Right ventricle myocardium inferior (tissue), 1 donor: ENCODE measurements around the gene PROK2. TPM values are rescaled to one million over a fixed set of nuclear protein-coding genes. Genes with fewer than 3 reads are reported as not detected.

Experiments used
- ATAC-seq: fragments of 200-7000 bp; cut with Tn5 transposase; one replicate; pipeline ENCODE4 v1.9.1; 2020; ENCODE audit warnings: mild to moderate bottlenecking, moderate library complexity
- DNase-seq: peaks from one replicate; pipeline ENCODE4 v3.0.0; 2021; ENCODE audit errors: missing footprints
- intact Hi-C: fragments of 100-400 bp; cut with DNase I; formaldehyde crosslinking; loops from one replicate; pipeline ENCODE4 v1.11.0; 2022
- long read RNA-seq: library from polyadenylated mRNA; unstranded; transcript quantifications from one replicate; pipeline ENCODE4 v2.0.0, GENCODE V29; 2021
- total RNA-seq: library from RNA; stranded (reverse); fragmentation: NEBNext Ultra II Directional; extraction: Animal tissue kit (Norgen Biotek cat#: 25700); gene quantifications from one replicate; pipeline ENCODE4 v1.2.1, GENCODE V29; 2021
- donor health status: DM: no; HTN: yes; CAD: no; lungs with severe emphysema.

The PROK2 gene, protein sequence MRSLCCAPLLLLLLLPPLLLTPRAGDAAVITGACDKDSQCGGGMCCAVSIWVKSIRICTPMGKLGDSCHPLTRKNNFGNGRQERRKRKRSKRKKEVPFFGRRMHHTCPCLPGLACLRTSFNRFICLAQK
- total RNA-seq: 0.41 TPM
- long read RNA-seq: 0 reads

DNA sequence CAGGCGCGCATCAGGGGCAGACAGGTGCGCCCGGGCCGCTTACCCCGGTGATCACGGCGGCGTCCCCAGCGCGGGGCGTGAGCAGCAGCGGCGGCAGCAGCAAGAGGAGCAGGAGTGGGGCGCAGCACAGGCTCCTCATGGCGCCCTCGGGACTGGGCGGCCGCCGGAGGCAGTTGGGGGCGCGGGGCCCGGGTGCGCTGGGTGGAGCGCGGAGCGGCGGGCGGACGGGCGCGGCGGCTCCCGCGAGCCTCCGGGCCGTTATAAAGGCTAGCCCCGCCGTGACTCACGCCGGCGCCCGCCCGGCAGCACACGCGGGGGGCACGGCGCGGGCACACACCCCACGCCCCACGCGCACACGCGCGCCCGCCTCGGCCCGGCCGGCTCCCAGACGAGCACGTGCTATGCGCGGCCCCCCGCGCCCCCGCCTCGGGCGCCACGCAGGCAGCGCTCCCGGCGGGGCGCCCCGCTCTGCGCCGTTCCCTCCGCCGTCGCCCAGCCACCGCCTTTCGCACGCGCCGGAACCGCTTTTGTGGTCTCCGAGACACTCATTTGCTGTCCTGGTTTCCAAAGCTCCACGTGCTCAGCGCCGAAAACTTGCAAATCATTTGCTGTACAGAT lies at the start of gene PROK2:
Gene PROK2 (minus strand): TSS at position 235 of the 618 bp plus-strand sequence. CDS start 96 bp downstream, at position 139.
- peak; percentile 67 for DNase-seq
- ATAC-seq: no peak
- intact Hi-C loops: no loop called here

DNA sequence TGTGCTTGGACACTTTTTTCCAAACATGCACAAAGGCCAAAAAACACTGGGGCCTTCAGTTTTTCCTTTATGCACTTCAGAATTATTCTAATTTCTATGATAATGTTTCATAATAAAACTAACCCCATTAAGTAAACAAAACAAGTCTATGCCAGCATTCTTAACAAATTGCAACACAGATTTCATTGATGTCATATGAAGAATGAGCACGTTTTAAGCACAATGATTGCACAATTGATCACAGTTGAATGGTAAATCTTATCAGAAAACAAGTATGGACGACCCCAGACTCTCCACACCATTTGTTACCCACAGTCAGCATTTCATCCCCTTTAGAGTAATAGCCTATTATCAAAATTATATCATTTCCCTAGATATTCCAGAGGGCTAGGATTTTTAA lies 46.7 kb upstream of the PROK2 start:
- DNase-seq (no peak), ATAC-seq (no peak)
- intact Hi-C loops: no loop called here

DNA sequence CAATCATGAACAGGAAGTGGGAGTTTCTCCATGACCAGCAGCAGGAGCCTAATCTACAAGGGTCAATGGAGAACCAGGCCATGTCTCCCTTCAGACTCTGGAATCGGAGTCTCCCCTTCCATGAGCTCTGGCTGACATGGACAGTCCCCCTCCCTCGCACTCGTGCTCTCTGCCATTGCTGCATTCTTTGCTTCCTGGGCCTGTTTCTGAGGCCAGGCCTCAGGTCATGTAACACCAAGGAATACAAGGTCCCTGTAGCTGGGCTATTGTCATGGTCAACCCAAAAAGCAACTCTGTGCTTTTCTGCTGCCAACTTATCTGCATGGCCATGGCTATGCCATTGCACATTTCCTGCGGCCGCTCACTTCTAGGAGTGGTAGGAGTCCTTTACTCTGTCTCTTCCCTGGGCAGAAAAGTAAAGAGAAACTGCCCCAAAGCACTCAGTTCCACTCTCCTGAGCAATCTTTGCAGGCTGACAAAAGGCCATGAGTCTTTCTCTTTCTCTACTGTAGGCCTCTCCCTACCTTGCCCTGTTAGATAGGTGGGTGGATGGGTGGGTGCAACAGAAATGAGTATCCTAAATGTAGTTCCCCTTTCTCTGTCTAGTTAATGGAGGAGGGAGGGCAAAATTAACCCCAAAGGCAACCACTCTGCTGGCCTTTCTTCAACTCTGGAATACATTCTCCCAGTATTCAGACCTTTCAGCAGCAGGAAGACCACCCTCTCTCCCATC lies 40.8 kb upstream of the PROK2 start:
- ATAC-seq: no peak
- intact Hi-C loops: no loop called here
- no peak for DNase-seq

DNA sequence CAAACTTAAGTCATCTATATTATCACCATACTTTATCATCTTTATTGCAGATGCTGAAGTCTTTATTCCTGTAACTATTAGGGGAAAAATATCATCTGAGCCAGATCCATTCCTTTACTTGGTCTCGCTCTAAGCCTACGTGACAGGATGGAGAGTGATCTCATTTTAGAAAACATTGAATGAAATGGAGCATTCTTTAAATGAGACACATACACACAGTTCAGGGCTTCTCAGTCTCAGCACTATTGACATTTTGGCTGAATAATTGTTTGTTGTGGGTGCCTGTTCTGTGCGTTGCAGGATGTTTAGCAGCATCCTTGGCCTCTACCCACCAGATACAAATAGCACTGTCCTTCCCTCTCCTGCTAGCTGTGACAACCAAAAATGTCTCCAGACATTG lies 36.2 kb upstream of the PROK2 start:
- ATAC-seq: no peak
- DNase-seq: no peak
- intact Hi-C loops: no loop called here

DNA sequence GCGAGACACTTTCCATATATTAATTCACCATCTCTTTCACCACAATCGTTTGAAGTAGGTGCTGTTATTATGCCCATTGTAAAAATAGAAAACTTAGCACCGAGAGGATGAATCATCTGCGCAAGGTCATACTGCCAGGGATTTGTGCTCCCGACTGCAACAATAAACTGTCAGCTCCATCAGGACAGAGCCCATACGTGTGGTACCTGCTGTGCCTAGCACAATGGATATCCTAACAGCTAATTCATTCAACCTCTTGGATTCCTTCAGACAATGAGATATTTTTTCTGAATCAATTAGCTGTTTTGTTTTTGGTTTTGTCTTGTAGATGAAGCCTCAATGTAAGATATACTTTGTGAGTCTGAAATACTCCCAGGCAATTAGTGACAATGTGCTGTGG lies 32.3 kb upstream of the PROK2 start:
- intact Hi-C loops: no loop called here
- ATAC-seq (no peak), DNase-seq (no peak)

DNA sequence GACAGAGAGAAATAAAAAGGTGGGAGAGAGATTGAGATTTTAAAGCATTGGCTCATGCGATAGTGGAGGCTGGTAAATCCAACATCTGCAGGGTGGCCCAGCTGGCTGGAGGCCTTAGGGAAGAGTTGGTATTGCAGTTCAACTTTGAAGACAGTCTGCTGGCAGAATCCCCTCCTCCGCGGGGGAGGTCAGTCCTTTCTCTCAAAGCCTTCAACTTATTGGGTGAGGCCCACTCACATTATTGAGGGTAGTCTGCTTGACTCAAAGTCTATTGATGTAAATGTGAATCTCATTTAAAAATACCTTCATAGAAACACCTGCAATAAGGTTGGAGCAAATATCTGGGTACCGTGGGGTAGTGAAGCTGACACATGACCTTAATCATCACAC lies 31.8 kb upstream of the PROK2 start:
- ATAC-seq (no peak), DNase-seq (no peak)
- intact Hi-C loops: no loop called here

DNA sequence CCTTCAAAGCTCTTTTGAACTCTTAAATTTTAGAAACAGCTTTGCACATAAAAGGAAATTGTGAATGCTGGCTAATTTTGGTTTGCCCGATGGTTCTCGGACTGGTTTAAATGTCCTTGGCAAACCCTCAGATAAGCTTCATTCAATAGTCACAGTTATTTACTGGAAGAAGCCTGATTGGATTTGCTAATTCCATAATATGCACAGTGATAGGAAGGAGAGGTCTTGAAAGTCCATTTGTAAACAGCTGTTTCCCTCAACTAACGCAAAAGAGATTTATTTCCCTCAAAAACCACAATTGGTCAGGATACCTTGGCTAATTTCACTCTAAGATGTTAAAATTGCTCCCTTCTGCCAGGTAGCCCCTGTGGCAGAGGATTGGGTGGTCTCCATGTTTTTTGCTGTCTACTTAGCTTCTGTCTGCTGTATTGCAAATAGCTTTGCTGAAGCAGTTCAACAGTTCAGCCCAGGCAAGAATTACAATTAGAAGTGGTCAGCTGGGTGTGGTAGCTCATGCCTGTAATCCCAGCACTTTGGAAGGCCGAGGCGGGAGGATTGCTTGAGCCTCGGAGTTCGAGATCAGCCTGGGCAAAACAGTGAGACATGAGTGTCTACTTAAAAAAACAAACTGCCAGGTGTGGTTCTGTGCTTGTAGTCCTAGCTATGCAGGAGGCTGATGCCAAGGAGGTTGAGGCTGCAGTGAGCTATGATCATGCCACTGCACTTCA lies 30.6 kb upstream of the PROK2 start:
- DNase-seq: no peak
- intact Hi-C loops: no loop called here
- ATAC-seq: no peak

DNA sequence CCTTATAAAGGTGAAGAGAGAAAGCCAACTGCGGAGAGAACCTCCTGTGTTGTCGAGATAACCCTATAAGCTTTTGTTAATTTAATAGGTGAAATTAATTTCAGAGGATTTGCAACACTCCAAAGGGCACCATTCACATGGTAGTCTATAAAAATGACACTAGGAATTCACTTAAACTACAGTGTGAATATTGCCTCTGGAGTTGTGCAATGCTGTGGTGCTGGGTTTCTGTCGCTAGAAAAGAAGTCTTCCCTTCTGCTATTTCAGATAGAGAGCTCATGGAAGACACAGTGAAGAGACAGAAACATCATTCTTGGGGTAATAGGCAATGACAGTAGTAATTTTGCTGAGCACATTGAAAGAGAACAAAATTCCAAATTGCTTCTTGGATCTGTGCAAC lies 28.8 kb upstream of the PROK2 start:
- ATAC-seq (no peak), DNase-seq (no peak)
- intact Hi-C loops: no loop called here

DNA sequence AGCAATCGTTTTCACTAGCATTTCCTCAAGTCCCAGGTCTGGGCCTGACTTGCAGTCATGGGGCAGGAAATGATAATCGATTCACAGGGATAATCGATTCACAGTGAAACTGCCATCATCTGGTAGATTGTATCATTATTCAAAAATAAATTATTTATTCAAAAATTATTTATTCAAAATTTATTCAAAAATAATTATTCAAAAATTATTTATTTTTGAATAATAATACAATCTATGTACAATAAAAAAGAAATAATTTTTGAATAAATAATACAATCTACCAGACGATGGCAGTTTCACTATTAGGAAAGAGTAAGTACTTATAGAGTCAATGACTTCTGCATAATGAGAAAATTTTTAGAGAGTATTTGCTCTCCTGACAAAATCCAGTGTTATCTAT lies 28.1 kb upstream of the PROK2 start:
- intact Hi-C loops: no loop called here
- no peak for DNase-seq
- no peak for ATAC-seq

DNA sequence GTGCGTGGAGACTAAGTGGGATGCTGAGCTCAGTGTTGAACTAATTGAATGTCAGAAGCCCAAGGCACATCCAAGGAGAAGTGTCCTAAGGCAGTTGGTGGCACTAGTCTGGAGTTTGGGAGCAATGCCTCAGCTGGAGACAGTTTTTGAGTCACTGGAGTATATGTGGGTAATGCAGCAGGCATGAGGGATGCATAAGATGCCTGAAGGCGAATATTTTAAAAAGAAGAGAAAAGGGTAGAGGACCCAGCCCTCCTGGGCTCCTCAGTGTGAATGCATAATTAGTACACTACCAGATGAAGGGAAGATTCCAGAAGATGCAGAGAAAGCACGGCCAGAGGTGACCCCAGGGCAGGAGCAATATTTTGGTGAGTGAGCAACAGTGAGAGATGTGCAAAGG lies 25.1 kb upstream of the PROK2 start:
- DNase-seq: no peak
- intact Hi-C loops: no loop called here
- no peak for ATAC-seq

DNA sequence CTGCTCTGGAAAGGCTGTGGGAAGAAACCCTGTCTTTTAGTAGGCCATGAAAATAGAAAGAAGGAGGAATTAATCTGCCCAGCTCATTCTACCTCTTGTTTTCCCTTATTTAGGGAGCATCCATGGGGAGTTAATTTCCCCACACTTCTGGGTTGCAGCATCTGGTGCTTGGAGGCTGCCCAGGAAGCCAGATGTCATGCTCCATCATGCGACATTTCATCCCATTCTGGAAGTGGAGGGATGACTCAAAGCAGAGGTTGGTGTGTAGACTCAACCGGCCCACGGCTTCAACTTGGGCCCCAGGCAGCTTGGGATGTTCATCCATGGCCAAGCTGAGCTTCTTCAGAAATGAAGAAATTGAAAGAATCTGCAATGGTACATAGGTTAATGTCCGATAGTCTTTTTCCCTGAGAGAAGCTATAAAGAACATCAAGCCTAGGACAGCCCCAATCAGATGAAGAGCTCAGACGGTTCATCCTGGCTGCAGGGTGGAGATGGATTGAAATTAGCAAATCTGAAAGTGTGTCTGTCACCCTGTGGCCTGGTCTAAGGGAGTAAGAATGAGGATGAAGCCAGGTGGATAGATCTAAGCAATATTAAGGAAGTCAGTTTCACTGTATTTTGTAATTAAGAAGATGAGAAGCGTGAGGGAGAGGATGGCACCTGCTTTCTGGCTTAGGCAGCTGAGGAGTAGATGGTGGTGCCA lies 24.5 kb upstream of the PROK2 start:
- DNase-seq: no peak
- ATAC-seq: peak; percentile 46
- intact Hi-C loops: no loop called here

DNA sequence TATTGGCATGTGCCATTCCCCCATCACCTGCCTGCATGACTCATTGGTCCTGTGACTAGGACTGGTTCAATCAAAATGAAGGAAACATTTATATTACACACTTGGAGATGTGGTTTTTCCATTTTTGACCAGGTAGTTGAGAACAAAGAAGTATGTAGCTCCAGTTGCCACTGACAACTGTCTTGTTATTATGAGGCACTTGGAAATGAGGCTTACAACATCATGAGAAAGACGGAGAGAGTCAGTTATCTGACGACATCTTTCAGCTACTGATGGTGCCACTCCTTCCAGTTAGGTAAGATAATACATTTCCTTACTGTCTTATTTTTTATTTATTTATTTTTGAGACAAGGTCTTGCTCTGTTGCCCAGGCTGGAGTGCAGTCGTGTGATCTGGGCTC lies 21.8 kb upstream of the PROK2 start:
- intact Hi-C loops: no loop called here
- no peak for ATAC-seq
- DNase-seq: no peak

DNA sequence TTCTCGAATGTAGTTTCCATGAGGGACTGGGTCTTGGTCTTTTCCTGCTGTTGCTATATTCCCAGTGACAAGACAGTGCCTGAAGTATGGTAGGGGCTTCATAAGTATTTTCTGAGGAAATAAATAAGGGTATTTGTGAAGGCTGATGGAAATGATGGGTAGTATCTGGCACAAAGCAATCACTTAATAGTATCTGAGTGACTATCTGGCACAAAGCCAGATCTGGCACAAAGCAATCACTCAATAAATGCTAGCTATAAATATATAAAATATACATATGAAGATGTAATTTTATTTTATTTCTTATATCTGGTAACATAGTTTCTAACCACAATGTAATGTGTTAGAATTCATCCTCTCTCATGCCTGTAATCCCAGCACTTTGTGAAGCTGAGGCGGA lies 20.7 kb upstream of the PROK2 start:
- ATAC-seq (no peak), DNase-seq (no peak)
- intact Hi-C loops: no loop called here

DNA sequence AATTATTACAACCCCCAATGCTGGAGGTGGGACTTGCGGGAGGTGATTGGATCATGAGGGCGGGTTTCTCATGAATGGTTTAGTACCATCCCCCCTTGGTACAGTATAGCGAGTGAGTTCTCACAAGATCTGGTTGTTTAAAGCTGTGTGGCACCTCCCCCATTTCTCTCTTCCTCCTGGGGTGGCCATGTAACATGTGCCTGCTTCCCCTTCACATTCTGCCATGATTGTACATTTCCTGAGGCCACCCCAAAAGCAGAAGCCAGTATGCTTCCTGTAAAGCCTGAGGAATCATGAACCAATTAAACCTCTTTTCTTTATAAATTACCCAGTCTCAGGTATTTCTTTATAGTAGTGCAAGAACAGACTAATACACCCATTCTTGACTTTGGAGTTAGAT lies 20.3 kb upstream of the PROK2 start:
- intact Hi-C loops: no loop called here
- no peak for DNase-seq

DNA sequence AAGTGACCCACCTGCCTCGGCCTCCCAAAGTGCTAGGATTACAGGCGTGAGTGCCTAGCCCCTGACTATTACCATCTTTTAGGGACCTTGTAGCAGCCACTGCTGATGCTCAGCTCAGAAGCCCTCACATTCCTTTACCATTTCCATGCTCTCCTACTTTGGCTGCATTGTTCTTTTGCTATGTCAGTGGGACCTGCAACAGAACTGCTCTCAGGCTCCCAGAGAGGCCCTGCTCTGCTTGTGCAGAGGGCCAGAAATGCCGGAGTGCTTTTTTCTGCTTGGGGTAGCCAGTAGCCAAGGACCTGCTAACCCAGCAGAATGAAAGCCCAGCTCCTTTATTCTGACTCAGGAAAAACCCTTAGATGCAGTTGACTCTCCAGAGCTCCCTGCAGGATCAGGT lies 18.3 kb upstream of the PROK2 start:
- intact Hi-C loops: no loop called here
- DNase-seq: no peak
- no peak for ATAC-seq

More for the DNA sequence above, 20.3 kb upstream of the PROK2 start:
- peak; percentile 16 for ATAC-seq

DNA sequence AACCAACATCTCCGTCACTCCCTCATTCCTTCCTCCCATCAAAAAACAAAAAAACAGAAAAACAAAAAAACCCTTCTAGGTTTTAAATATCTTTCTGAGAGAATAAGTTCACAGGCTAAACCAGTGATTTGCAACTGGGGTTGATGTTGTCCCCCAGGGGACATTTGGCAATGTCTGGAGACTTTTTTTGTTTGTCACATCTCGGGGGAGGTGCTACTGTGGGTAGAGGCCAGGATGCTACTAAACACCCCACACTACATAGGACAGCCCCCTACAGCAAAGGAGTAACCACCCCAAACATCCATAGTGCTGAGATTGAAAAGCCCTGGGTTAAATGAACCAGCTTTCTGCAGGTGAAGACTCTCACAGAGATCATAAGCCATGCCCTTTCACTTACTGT lies 17.0 kb upstream of the PROK2 start:
- DNase-seq (no peak), ATAC-seq (no peak)
- intact Hi-C loops: no loop called here

DNA sequence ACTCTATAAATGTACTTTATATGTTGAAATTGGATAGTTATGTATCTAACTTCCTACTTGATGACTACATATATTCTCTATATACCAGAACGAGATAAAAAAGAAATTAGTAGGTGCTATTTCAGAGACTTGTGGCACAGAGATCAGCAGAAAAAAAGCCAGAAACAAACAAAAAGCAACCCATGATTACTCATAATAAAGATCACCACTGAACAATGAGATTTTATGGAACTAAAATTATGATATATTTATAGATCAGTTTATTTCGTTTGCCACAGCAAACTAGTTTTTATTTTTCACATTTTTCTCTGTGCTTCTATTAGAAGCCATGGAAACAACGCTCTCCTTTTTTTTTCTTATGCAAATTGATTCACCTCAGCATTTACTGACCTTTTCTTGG lies 15.1 kb upstream of the PROK2 start:
- no peak for DNase-seq
- intact Hi-C loops: no loop called here
- ATAC-seq: no peak

DNA sequence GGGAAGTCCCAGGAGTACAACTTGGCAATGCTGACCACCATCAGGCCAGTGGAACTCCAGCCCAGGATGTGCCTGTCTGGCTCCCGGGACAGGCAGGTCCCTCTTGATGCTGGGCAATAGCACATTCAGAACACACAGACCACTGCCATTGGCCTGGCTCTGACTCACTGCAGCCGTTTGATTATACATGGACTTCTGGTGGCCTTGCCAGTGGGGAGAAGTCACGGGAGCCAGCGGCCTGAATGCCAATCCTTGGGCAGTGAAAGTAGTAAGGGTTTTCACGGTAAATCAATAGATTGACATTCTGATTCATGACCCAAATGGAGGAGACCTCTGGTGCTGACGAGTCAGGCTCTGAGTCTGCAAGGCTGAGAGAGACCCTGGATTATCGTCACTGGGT lies 12.5 kb upstream of the PROK2 start:
- ATAC-seq: no peak
- intact Hi-C loops: no loop called here
- DNase-seq: no peak

DNA sequence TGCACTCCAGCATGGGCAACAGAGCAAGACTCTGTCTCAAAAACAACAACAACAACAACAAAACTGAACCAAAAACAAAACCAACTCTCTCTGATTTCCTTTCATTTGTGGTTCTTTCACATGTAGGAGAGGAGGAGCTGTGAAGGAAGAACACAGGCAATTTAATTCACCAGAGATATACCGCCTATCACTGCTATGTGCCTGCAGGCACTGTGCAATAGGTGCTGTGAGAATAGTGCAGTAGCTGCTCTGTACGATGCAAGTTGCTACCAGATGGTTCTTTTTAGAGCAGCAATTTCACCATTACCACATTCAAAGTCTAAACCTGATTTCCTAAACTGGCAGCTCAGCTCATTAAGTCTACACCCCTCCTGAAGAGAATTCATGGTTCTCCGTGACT lies 11.3 kb upstream of the PROK2 start:
- ATAC-seq (no peak), DNase-seq (no peak)
- intact Hi-C loops: no loop called here
